Measurements from ENCODE around the gene TMTC4. TPM values are rescaled to one million over a fixed set of nuclear protein-coding genes. Genes with fewer than 3 reads are reported as not detected.
A peak's percentile ranks its signal among the peaks of the same experiment; 100 is the strongest.
"Not testable (repeated sequence)": the region's sequence is repeated elsewhere in the genome, so short reads cannot be mapped to it uniquely, and the experiment has no call there.

The TMTC4 gene
- total RNA-seq, 2 donors from 2014 or later = 9.8 to 19.7 TPM

- Mint-ChIP-seq H3K36me3 (no peaks in the 10 kb centered on the region), H3K27ac (no peak overlapping the region), H3K4me3 (no peak overlapping the region), H3K4me1 (ENCODE audit: low read depth in 2 of 2) (peaks cover 25% of the 10 kb centered on the region in 2 donors), H3K27me3 (no peaks in the 10 kb centered on the region), H3K9me3 (no peaks in the 10 kb centered on the region)
- DNase-seq (ENCODE audit: low spot score) = no peak
- no peak for ATAC-seq
Measured at GRCh38 chr13:100633461-100633860, 41.1 kb downstream of the TMTC4 start.

- Mint-ChIP-seq H3K4me1 (ENCODE audit: low read depth in 2 of 2) (peaks cover 36% of the 10 kb centered on the region in 2 donors), H3K9me3 (no peaks in the 10 kb centered on the region), H3K27me3 (no peaks in the 10 kb centered on the region), H3K27ac (peak overlapping the region; percentile 58 to 78), H3K4me3 (no peak overlapping the region), H3K36me3 (no peaks in the 10 kb centered on the region)
- ATAC-seq = no peak
- DNase-seq (ENCODE audit: low spot score) = no peak
Measured at GRCh38 chr13:100630555-100630954, 44.0 kb downstream of the TMTC4 start.

- H3K36me3 Mint-ChIP-seq = peaks cover 6% of the 10 kb centered on the region
Measured at GRCh38 chr13:100627120-100627519, 47.5 kb downstream of the TMTC4 start.

DNA sequence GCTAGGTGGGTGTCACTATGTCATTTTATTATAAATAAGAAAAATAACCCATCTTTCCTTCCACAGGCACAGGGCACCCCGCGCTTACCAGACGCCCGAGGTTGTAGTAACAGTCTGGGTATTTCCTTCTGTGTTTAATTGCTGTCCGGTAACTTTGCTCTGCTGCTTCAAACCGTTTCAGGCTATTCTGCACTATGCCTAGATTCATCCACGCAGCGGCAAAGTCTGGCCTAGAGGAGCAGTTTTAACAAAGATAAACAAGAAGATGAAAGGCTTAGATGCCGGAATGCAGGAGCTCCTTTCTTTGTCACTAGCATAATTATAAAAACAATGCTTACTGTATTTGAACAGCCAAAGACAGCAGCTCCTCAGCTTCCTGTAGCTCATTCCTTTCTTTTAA, 49.1 kb downstream of the TMTC4 start:
- peaks cover 34 to 36% of the 10 kb centered on the region in 2 donors for H3K4me1 Mint-ChIP-seq (ENCODE audit: low read depth in 2 of 2)
- no peak for ATAC-seq
- peaks cover 11% of the 10 kb centered on the region for H3K36me3 Mint-ChIP-seq
- peak overlapping the region in 1 of 2 donors; percentile 23 for H3K27ac Mint-ChIP-seq
- H3K9me3 Mint-ChIP-seq = no peaks in the 10 kb centered on the region
- no peak overlapping the region for H3K4me3 Mint-ChIP-seq
- DNase-seq (ENCODE audit: low spot score) = no peak
- H3K27me3 Mint-ChIP-seq = no peaks in the 10 kb centered on the region

More at GRCh38 chr13:100627120-100627519, 47.5 kb downstream of the TMTC4 start:
- no peak for ATAC-seq
- no peak for DNase-seq (ENCODE audit: low spot score)
- Mint-ChIP-seq H3K4me3 (no peak overlapping the region), H3K27ac (peak overlapping the region in 1 of 2 donors; percentile 64), H3K4me1 (ENCODE audit: low read depth in 2 of 2) (peaks cover 36 to 40% of the 10 kb centered on the region in 2 donors), H3K9me3 (no peaks in the 10 kb centered on the region), H3K27me3 (no peaks in the 10 kb centered on the region)

DNA sequence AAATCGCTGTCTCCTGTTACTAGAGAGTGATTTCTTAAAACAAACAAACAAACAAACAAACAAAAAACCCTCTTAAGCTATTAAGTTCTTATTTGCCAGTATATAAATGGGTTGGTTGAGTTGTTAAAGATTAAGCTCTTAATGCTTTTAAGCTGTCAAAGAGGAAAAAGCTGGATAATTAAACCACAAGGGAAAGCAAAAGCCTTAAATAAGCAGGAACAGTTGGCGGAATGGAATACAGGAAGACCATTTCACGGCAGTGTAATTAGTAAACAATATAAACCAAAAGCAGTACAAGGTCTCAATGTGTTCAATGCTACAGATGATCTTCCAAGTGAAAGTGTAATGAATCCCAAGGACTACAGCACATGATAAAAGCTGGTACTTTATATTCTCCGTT, 53.8 kb downstream of the TMTC4 start:
- Mint-ChIP-seq H3K36me3 (peaks cover 11% of the 10 kb centered on the region), H3K27me3 (no peaks in the 10 kb centered on the region), H3K9me3 (no peaks in the 10 kb centered on the region), H3K4me3 (peak overlapping the region; percentile 40), H3K27ac (peak overlapping the region; percentile 46 to 62), H3K4me1 (ENCODE audit: low read depth in 2 of 2) (peaks cover 11 to 16% of the 10 kb centered on the region in 2 donors)
- ATAC-seq = no peak
- DNase-seq (ENCODE audit: low spot score) = no peak

DNA sequence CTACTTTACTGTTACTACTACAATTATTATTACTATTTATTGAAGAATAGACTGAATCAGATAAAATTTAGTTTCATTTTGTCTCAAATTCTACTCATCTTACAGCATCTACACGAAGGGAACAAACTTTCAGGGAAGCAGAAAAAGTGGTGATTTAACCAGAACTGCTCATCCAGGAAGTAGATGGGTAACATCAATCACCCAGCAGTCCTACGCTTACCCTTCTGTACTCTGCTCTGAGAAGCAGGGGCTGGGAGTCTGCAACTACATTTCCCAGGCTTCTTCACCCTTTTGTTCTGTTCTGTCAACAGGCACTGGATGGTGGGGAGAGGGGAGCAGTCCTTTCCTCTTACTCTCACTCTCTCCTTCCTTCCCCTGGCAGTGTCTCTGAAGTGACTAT, 54.7 kb downstream of the TMTC4 start:
- H3K36me3 Mint-ChIP-seq = peaks cover 11% of the 10 kb centered on the region
- H3K4me1 Mint-ChIP-seq (ENCODE audit: low read depth in 2 of 2) = peaks cover 11 to 19% of the 10 kb centered on the region in 2 donors
- H3K4me3 Mint-ChIP-seq = peak overlapping the region; percentile 40
- H3K27me3 Mint-ChIP-seq = no peaks in the 10 kb centered on the region
- no peak for DNase-seq (ENCODE audit: low spot score)
- ATAC-seq = peak; percentile 52 to 60
- H3K9me3 Mint-ChIP-seq = no peaks in the 10 kb centered on the region
- H3K27ac Mint-ChIP-seq = peak overlapping the region; percentile 46 to 62

DNA sequence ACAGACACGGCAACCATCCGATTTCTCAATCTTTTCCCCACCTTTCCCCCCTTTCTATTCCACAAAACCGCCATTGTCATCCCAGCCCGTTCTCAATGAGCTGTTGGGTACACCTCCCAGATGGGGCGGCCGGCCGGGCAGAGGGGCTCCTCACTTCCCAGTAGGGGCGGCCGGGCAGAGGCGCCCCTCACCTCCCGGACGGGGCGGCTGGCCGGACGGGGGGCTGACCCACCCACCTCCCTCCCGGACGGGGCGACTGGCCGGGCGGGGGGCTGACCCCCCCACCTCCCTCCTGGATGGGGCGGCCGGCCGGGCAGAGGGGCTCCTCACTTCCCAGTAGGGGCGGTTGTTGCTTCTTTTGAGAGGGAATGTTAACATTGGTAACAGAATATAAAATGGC, 55.7 kb downstream of the TMTC4 start:
- H3K27ac Mint-ChIP-seq; DNase-seq (ENCODE audit: low spot score); H3K27me3 Mint-ChIP-seq; H3K4me3 Mint-ChIP-seq; H3K9me3 Mint-ChIP-seq; ATAC-seq: not testable (repeated sequence)
- H3K4me1 Mint-ChIP-seq (ENCODE audit: low read depth in 2 of 2) = peaks cover 11 to 19% of the 10 kb centered on the region in 2 donors
- H3K36me3 Mint-ChIP-seq = peaks cover 11% of the 10 kb centered on the region

- DNase-seq (ENCODE audit: low spot score) (no peak), ATAC-seq (no peak)
- H3K9me3 Mint-ChIP-seq = no peaks in the 10 kb centered on the region
- H3K27me3 Mint-ChIP-seq = no peaks in the 10 kb centered on the region
- H3K27ac Mint-ChIP-seq = peak overlapping the region; percentile 40 to 68
- no peaks in the 10 kb centered on the region for H3K36me3 Mint-ChIP-seq
- H3K4me1 Mint-ChIP-seq (ENCODE audit: low read depth in 2 of 2) = peaks cover 49 to 56% of the 10 kb centered on the region in 2 donors
- H3K4me3 Mint-ChIP-seq = peak overlapping the region; percentile 53
Measured at GRCh38 chr13:100613031-100613430, 61.6 kb downstream of the TMTC4 start.

GRCh38 chr13:100611678-100612492, 62.7 kb downstream of the TMTC4 start:
- Mint-ChIP-seq H3K27ac (peak overlapping the region; percentile 40 to 68), H3K4me3 (peak overlapping the region; percentile 53), H3K4me1 (ENCODE audit: low read depth in 2 of 2) (peaks cover 55 to 63% of the 10 kb centered on the region in 2 donors), H3K9me3 (no peaks in the 10 kb centered on the region), H3K27me3 (no peaks in the 10 kb centered on the region), H3K36me3 (no peaks in the 10 kb centered on the region)
- peak; percentile 86 for DNase-seq (ENCODE audit: low spot score)
- ATAC-seq = peak; percentile 83 to 92

DNA sequence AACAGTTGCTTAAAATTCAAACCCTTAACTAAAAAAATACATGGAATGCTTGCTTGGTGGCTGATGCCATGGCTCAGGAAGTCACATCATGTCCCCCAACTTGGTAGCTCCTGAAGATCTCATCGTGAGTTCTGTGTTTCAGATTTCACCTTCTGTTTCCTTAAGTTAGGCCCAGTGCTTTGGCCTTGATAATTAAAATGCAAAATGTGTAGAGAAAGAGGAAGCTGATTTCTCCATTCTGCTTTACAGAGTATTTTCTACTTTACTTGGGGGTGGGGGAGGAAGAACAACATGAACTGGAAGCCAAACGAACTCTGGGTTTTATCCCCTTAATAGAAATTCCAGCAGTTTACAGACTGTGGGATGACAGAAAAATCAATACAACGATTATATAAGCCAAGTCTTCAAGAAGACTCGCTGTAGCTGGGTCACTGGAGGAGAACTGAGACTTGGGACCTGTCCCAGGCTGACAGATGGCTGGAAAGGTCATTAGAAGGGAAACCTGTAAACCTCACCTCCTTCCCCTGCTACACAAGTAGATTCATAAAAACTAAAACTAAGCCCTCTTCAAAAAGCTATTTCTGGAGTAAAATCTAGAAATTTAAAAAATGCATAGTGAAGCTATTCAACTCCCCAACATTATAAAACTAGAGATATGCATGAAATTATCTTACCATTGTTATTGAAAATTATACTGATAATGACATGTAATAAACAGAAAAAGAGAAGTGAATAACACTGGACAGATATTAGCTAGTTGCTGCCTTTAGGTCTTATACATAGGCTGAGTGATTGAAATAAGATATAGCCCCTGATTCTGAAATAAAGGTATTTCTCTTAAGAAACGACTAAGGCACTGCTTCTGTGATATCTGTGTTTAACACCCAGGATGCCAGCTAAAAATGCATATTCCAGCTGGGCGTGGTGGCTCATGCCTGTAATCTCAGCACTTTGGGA, 63.9 kb downstream of the TMTC4 start:
- peaks cover 55 to 56% of the 10 kb centered on the region in 2 donors for H3K4me1 Mint-ChIP-seq (ENCODE audit: low read depth in 2 of 2)
- H3K4me3 Mint-ChIP-seq = peak overlapping the region; percentile 32
- H3K27ac Mint-ChIP-seq = peak overlapping the region; percentile 31 to 92
- H3K27me3 Mint-ChIP-seq = no peaks in the 10 kb centered on the region
- DNase-seq (ENCODE audit: low spot score) (no peak), ATAC-seq (no peak)
- H3K9me3 Mint-ChIP-seq = no peaks in the 10 kb centered on the region
- H3K36me3 Mint-ChIP-seq = no peaks in the 10 kb centered on the region

DNA sequence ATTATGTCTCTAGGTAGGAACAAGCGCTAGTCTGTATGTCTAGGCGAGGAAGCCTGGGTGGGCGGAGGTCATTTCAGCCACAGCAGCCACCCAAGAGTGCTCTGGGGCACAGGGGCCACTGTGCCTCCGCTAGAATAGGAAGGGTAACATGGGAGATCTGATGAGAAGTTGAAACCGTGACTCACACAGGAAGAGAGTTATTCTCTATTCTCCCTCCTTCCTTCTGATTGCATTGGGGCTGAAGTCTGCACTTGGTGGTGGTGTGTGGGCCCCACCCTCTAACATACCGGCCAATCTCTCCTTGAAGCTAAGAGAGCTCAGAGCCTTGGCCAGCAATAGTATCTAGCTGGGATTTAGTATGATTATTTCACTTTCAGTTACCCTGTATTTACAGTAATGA, 65.7 kb downstream of the TMTC4 start:
- Mint-ChIP-seq H3K4me1 (ENCODE audit: low read depth in 2 of 2) (peaks cover 55% of the 10 kb centered on the region in 2 donors), H3K9me3 (no peaks in the 10 kb centered on the region), H3K27me3 (no peaks in the 10 kb centered on the region), H3K36me3 (no peaks in the 10 kb centered on the region), H3K27ac (peak overlapping the region; percentile 86 to 92), H3K4me3 (peak overlapping the region; percentile 77)
- DNase-seq (ENCODE audit: low spot score) (peak; percentile 73), ATAC-seq (peak; percentile 82 to 90)

GRCh38 chr13:100608489-100608888, 66.1 kb downstream of the TMTC4 start:
- Mint-ChIP-seq H3K9me3 (no peaks in the 10 kb centered on the region), H3K4me3 (peak overlapping the region; percentile 77), H3K36me3 (no peaks in the 10 kb centered on the region), H3K27ac (peak overlapping the region; percentile 86 to 92), H3K4me1 (ENCODE audit: low read depth in 2 of 2) (peaks cover 55% of the 10 kb centered on the region in 2 donors), H3K27me3 (no peaks in the 10 kb centered on the region)
- no peak for ATAC-seq
- no peak for DNase-seq (ENCODE audit: low spot score)

- H3K27me3 Mint-ChIP-seq = no peaks in the 10 kb centered on the region
- H3K4me1 Mint-ChIP-seq (ENCODE audit: low read depth in 2 of 2) = peaks cover 26 to 30% of the 10 kb centered on the region in 2 donors
- DNase-seq (ENCODE audit: low spot score) (no peak), ATAC-seq (no peak)
- no peak overlapping the region for H3K27ac Mint-ChIP-seq
- no peaks in the 10 kb centered on the region for H3K9me3 Mint-ChIP-seq
- no peaks in the 10 kb centered on the region for H3K36me3 Mint-ChIP-seq
- no peak overlapping the region for H3K4me3 Mint-ChIP-seq
Measured at GRCh38 chr13:100604918-100605710, 69.5 kb downstream of the TMTC4 start.

Measured in natural killer cell treated with Interleukin-12 subunit alpha and Interleukin-12 subunit beta and Interleukin-15 and Interleukin-18, amount 100 ng/mL, for 72 hours (primary cell).